Cerebellar nuclear complex (tissue), 1 donor: Measurements from ENCODE around the gene DUOX1.
"Not testable (repeated sequence)": the region's sequence is repeated elsewhere in the genome, so short reads cannot be mapped to it uniquely, and the experiment has no call there.

Source experiments
- DNase-seq, 2 experiments: peaks; one replicate each; lab custom pipeline; 2025; lab: John Stamatoyannopoulos, UW

The DUOX1 gene

DNA sequence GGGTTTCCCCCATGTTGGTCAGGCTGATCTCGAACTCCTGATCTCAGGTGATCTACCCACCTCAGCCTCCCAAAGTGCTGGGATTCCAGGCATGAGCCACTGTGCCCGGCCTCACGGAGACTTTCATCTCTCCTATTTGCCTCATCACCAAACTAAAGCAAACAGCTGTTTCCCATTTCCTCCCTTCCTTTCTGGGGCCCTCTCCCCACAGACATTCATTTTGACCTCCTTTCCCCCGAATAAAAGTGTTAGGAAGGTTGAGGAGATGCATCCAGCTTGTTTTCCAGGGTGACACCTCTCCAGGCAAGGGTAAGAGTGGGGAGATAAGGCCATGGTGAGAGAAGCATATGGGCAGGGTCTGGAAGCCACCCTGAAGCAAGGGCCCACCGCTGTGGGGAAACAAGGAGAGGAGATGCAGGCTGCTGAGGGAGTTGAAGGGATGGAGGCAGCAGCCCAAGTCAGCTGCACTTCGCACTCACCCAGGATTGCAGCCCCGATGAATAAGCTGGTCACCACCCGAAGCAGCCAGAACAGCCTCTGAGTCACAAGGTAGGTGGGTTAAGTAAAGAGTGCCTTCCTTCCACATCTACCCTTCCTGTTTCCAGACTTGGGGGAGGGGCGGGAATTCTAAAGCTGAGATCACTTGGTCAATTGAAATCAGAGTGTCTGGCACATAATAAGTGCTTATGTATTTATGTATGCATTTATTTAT, 7.9 kb upstream of the DUOX1 start:
- DNase-seq = no peak

DNA sequence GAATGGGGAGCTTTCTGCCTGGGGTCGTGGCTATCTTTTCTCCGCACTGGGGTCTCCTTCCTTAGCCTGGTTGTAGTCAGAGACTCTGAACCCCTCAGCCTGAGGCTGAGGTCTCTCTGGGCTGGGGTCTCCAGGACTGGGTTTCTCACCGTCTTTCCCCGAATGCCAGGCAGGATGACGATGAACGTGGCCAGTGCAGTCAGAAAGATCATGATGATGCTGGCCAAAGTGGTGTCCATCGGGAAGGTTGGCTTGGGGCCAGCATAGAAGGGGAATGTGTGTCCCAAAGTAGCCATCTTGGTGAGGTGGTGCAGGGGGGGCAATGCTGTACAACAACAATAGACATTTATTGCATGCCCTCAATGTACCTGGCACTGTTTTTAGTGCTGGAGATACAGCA, 7.1 kb upstream of the DUOX1 start:
- no peak for DNase-seq

DNA sequence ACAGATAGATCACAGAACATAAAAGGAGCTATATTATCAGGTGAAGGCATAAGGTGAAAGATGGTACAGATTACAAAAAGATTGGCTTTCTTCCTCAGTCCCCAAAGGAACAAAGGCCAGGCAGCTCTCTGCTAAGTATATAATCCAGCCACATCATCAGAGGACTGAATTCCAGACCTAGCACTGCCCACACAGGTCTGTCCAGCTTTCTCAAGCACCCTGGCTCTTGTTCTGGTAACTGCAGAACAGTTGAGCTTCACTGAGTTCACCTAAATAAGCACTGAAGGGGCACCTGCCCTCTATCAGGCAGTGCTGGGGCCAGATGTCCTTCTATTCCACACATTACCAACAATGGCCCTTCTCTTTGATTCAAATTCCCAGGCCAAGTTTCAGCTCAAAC, 6.4 kb upstream of the DUOX1 start:
- no peak for DNase-seq

DNA sequence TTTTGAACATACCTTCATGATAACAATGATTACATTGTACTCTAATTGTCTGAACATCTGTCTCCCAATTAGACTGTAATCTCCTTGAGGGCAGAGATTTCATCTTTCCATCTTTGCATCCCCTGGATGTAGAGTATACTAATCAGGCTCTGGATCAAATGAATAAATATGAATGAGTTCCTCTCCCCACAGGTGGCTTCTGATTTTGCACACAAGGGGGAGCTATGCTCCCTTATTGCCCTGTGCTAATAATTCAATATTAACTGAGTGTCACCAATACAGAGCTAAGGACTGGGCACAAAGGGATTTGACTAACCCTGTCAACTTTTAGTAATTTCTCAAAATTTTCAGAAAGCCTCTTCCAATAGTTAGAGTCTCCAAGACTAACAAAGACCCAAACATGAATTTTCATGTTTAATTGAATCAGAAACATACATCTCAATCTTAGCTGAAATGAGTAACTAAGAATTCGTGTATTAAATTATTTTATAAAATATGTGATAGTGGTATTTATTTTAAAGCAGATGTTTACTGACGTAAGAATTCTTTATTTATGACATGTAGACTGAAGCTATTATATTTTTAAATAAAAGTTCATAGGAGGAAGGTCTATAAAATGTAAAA, 3.1 kb upstream of the DUOX1 start:
- DNase-seq = no peak

DNA sequence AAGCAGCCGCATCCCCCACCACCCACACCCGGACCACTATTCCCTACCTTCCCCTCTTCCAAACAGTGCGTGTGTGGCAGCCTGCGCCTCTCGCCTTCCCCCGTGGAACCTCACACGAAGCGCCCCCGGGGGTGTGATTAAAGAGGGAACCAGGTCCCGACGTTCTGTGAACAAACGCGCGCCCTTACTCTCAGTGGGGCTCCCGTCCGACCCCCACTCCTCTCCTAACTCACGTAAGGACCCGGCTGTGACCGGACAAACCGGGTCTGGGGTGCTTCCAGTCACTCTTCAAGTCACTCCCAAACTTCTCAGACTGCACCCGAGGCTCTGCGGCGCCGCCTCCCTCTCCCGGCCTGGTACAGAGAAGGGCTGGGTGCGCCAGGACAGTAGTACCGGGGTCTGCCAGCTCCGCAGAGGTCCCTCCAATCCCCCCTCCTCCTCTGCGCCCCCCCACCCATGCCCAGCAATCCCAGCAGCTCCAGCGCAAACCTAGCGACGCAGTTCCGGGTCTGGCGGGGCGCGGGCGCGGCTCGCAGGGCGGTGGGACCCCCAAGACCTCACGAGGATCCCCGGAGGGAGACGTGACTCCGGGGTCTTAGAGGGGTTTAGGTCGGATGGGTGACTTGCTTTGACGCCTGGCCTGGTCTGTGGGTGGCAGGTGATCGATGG, 689 bp upstream of the DUOX1 start:
- no peak for DNase-seq

DNA sequence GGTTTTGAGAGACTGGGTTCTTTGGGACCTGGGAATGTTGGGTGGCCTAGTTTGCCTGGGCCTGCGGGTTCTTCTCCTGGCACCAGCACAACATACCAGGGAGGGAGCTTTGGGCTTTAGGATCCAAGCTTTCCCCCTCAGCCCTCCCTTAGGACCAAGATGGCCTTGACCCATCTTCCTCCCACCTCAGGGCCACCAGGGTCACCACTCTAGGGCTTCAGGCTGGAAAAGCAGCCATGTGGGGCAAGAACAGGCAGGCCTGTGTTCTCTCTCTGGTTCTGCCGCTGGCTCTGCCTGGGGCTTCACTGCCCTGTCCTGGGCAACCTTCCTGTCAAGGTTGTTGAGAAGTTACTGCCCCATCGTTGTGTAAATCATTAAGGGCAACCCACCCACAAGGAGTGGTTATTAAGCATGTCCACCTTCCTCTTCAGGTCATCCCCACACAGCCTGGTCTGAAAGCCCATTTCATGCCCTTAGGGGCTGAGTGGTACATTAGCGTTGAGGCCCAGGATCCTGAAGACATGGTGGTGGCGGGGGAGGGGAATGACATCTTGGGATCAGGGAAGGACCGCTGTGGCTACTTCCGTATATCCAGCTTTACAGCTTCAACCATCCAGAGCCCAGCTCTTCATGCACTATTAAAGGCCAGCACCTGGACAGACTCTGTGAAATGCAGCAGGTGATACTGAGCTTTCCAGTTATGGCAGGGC, 652 bp downstream of the DUOX1 start:
- no peak for DNase-seq

DNA sequence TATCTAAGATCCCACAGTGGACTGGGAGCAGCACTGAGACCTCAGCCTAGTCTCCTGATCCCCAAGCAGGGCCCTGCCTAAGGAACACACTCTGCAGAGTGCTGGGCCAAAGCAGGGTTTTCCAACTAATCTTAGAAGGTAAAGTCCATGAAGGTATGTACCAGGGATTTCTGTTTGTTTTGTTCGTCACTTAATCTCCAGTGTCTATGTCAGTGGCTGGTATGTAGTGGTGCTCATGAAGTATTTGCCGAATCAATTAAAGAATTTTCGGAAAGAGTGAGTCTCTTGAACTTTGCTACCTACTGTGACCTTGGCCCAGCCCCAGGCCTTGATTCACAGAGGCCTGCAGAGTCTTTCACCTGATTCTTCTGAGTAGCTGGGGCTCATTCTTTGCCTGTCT, 1.7 kb downstream of the DUOX1 start:
- DNase-seq = no peak

DNA sequence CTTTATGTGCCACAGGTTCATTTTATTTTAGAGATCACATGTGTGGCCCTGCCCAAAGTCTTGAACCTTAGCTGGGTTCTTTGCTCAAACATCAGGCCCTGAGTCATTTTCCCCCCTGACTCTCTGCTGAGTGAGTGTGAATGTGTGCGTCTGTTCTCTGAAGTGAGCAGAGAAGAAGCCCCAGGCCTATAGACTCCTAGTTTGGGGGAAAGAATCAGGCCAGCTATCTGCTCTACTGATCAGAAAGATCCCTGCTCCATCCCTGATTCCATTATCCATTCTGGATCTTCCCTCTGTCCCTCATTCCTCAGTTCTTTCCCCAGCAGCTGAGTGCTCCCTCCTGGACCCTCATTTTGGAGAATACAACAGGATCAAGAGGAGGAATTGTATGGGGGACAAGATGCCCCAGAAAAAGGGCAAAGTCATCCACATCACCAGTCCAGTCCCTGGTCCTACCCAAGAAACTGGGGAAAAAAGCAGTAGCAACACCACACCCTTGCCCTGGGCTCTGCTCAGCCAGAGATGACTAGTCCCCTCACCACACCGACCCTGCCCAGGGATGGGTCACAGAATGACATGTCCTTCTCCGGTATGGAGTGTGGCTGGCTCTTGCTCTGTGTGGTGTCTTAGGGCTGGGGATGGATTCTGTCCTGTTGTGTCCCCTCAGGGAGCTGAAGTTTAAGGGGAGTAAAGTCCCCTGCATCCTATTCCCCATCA, 3.2 kb downstream of the DUOX1 start:
- DNase-seq = no peak

DNA sequence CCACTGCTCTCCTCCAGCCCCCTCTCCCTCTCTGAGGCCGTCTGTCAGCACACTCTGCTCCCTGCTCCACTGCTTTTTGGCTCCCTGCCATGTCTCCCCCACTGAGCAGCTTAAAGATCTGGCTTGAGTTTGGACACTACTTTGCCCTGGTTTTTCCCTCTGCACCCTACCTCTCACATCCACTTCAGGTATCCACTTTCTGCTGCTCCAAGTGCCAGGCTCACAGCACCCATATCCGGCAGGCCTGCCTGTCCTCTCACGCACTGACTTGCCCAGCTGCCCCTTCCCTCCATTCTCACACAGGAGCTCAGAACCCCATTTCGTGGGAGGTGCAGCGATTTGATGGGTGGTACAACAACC, 3.7 kb downstream of the DUOX1 start:
- no peak for DNase-seq

DNA sequence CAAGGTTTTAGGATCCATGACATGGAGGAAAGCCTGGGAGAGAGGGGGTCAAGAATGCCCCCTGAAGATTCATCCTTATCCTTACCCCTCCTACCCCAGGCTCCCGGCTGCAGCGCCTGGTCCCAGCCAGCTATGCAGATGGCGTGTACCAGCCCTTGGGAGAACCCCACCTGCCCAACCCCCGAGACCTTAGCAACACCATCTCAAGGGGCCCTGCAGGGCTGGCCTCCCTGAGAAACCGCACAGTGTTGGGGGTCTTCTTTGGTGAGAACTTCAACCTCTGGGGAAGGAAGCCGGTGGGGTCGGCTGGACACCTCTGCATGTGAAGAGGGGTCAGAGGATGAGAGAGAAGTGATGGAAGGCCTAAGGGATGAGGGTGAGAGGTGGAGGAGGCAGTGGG, 4.3 kb downstream of the DUOX1 start:
- no peak for DNase-seq

DNA sequence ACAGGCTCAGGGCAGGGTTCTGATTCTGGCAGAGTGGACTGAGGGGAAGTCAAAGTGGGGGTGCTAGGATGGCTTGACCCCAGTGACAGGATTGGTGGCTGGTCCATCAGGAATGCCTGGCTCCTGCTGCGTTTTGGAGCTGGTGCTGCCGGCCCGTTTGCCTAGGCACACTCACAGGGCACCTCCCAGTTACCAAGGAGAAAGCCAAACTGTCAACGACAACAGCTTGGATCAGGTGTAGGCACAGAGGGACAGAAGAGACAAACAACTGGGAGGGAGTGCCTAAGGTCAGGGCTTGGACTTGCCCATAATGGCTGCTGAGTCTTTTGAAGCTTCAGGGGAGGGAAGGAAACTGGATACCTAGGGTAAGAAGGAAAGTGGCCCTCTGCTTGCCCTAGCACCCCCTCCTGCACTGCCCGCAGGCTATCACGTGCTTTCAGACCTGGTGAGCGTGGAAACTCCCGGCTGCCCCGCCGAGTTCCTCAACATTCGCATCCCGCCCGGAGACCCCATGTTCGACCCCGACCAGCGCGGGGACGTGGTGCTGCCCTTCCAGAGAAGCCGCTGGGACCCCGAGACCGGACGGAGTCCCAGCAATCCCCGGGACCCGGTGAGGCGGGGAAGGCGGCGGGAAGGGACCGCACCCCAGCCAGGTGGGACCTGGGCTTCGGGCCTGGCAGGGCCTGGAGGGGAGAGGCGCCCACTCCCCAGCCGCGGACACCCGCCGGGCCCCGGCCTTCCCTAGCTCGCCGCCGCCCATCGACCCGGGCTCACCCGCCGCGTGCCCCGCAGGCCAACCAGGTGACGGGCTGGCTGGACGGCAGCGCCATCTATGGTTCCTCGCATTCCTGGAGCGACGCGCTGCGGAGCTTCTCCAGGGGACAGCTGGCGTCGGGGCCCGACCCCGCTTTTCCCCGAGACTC, 5.1 kb downstream of the DUOX1 start:
- no peak for DNase-seq

DNA sequence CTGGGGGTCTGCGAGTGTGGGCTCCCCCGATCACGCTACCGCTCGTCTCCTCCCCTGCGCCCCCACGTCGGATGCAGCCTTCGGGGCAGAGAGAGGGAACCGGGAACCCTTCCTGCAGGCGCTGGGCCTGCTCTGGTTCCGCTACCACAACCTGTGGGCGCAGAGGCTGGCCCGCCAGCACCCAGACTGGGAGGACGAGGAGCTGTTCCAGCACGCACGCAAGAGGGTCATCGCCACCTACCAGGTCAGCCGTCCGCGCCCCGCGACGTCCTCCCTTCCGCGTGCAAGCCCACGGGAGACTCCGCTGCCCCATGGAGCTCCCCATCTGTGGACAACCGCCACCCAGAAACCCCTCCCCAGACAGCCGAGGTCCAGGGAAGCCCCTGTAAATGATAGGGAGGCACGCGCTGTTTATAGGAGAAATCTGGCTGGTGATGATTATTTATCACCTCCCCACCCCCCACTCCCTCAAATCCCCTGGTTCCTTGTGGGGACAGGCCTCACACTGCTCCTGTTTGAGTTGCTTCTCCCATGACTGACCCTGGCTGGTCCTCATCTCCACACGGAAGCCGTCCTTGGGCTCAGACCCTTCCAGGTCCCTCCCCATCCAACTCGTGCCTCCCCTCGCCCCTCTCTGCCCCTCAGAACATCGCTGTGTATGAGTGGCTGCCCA, 6.0 kb downstream of the DUOX1 start:
- not testable (repeated sequence) for DNase-seq

DNA sequence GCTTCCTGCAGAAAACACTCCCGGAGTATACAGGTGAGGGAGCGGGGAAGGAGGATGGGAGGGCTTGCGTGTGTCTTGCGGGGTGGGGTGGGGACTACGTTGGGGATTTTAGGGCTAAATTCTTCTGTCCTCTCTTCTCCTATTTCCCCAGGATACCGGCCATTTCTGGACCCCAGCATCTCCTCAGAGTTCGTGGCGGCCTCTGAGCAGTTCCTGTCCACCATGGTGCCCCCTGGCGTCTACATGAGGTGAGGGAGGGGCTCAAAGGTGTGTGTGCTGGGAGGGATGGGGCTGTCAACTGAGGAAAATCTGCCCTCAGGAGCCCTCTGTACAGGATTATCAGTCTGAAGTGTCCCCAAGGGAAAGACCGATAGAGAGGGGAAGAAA, 6.6 kb downstream of the DUOX1 start:
- DNase-seq = no peak

DNA sequence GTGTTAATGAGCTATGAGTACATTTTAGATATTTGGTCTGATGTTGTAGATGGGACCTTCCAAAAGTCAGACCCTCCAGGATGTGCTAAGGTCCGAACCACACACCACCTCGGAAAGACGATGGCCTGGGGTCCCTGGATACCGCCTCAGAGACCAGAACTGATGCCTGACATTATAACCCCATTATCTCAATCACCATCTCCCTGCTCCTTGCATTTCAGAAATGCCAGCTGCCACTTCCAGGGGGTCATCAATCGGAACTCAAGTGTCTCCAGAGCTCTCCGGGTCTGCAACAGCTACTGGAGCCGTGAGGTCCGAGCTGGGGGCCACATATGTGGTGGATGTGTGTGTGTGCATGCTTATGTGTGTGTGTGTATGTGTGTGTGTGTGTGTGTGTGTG, 7.9 kb downstream of the DUOX1 start:
- no peak for DNase-seq

DNA sequence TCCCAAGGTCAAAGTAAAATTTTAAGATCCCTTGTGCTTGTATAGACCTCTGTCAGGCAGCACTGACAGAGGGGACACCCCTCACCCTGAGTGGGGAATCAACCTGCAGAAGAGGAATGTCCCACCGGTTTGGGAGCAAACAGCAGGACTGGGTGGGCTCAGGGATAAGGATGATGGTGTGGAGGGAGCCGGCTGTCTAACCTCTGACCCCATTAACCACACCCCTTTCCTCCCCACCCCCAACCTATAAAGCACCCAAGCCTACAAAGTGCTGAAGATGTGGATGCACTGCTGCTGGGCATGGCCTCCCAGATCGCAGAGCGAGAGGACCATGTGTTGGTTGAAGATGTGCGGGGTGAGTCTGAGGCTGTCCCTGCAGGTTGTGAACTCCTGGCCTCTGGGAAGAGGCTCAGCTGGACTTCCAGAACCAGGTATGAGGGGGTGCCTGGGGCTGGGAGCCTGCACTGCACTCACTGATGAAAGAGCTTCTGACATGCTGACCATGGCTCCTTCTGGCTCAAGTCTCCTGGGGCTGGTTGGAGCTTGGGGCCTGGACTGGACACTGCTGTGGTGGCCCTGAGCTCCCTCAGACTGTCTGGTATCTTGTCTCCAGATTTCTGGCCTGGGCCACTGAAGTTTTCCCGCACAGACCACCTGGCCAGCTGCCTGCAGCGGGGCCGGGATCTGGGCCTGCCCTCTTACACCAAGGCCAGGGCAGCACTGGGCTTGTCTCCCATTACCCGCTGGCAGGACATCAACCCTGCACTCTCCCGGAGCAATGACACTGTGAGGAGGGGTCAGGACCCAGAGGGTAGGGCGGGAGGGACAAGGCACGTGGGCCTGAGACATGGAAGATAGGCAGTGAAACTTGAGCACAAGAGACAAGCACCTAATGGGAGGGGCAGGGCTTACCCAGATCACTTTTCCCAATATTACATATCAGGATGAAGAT, 9.3 kb downstream of the DUOX1 start:
- no peak for DNase-seq

DNA sequence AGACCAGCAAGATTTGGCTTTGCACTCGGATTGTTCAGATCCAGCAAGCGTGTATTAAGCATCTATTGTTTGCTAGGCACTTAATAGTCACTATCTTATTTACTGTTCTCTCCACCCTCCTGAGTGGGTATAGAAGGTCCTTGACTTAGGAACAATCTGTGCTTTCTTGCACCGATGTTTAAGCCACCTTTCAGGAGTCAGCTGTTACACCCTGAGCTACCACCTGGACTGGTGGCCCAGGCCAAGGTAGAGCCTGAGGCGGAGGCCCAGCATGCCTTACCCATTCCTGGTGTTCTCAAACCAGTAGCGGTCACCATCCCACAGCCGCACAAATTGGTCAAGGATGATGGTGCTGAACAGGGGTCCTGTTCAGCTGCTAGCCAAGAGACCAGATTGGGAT, 10.0 kb downstream of the DUOX1 start:
- no peak for DNase-seq

DNA sequence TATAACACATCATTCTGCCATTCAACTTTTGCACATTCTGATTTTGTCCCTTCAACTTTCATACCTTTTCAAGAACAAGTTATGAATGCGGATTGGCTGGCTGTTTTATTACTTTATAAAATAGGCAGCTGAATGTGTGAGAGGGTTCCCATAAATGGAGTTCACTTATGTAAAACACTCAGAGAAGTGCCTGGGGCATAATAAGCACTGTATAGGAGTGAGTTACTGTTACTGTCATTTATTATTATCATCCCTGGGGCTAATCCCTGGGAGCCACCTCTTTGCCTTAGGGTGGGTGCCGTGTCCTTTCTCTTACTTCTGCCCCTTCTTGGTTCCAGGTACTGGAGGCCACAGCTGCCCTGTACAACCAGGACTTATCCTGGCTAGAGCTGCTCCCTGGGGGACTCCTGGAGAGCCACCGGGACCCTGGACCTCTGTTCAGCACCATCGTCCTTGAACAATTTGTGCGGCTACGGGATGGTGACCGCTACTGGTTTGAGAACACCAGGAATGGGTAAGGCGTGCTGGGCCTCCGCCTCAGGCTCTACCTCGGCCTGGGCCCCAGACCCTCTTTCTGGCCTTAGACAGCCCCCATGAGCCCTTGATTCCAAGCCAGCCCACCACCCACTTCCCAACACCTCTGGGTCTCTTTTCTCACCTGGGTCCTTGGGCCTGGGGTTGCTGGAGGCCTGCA, 10.9 kb downstream of the DUOX1 start:
- no peak for DNase-seq

DNA sequence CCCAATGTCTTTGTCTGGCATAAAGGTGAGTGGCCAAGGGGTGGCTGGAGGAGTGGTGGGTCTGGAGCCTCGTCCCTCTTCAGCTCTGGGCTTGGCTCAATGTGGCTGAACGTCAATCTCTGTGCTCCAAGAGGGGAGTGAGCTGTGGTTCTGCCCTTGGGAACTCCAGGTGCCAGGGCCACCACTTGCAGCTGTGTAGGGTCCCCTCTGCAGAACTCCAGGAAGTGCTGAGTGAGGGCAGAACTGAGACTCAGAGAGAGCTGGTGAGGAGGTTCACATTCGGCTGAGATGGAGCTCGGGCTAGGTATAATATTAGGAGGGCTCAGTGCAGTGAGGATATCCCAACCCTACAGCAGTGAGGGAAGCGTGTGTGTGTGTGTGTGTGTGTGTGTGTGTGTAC, 11.6 kb downstream of the DUOX1 start:
- no peak for DNase-seq

DNA sequence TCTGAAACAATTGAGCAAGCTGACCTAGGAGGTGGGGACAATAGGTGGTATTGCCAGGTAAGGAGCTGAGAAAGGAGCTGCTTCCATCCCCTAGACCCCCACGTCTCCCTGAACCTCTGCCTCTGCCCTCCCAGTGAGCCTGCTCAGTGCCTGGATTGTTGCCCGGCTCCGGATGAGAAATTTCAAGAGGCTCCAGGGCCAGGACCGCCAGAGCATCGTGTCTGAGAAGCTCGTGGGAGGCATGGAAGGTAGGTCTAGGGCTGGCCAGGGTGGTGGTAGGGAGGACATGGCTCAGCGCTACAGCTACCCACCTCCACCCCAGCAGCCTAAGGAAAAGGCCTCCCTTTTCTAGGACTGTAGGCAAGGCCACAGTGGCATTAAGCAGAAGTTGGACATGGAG, 13.3 kb downstream of the DUOX1 start:
- DNase-seq = no peak
